Fibroblast of lung (primary cell): Measurements from ENCODE around the gene USP7.

ENCODE experiments used
- CTCF ChIP-seq, 2 donors: IDR thresholded peaks in 1 of 2; conservative IDR thresholded peaks in 1 of 2; 1 replicate in 1 of 2; 2 replicates in 1 of 2; pipeline ENCODE4 v1.5.1; 2011 to 2012; ENCODE audit warnings: low read length in 2 of 2, control low read depth in 1 of 2, inconsistent platforms in 1 of 2, low read depth in 1 of 2, mild to moderate bottlenecking in 1 of 2
- EZH2 ChIP-seq: IDR thresholded peaks from 2 replicates; pipeline ENCODE4 v1.5.1; 2012; ENCODE audit warnings: low read length, control low read depth, mild to moderate bottlenecking; ENCODE audit errors: missing control alignments

- no peak for TF ChIP-seq CTCF (conservative IDR thresholded peaks at IDR 0.05 in 1 of 2, IDR thresholded peaks at IDR 0.05 in 1 of 2; ENCODE audit: low read depth in 1 of 2, low read length in 2 of 2)
- no peak for TF ChIP-seq EZH2
Observed at GRCh38 chr16:8950580-8951077, 13.1 kb downstream of the USP7 start.
